CD4-positive, alpha-beta T cell (primary cell): ENCODE measurements around the gene DLX6. TPM values are rescaled to one million over a fixed set of nuclear protein-coding genes. Genes with fewer than 3 reads are reported as not detected.
"Not testable (repeated sequence)": the region's sequence is repeated elsewhere in the genome, so short reads cannot be mapped to it uniquely, and the experiment has no call there.

Experiments
- ATAC-seq: fragments of 200-7000 bp; cut with Tn5 transposase; one replicate; pipeline ENCODE4 v1.10.0; 2022; ENCODE audit warnings: mild to moderate bottlenecking; ENCODE audit not compliant: poor library complexity
- CTCF ChIA-PET: fragments of 350-600 bp; sonication (Branson Sonifier 250); formaldehyde crosslinking; loops from one replicate; lab custom pipeline; 2021; ENCODE audit warnings: antibody characterized with exemption, inconsistent platforms; lab: Charles Lee
- POLR2A ChIA-PET: fragments of 350-600 bp; sonication (Branson Sonifier 250); formaldehyde crosslinking; loops from one replicate; lab custom pipeline; 2021; ENCODE audit warnings: antibody characterized with exemption, inconsistent platforms; lab: Charles Lee
- DNase-seq, 14 experiments: peaks; one replicate each; pipeline ENCODE4 v3.0.0-alpha.2; 2013 to 2020; ENCODE audit warnings: mixed read lengths in 2 of 14
- H3K27ac ChIP-seq, 2 donors: one replicate each; pipeline versions ENCODE4 v1.5.1 to v1.7.0; 2013; ENCODE audit warnings: low read length in 2 of 2, low read depth in 1 of 2, mild to moderate bottlenecking in 1 of 2
- H3K27me3 ChIP-seq, 2 experiments: 1 replicate in 1 of 2; 2 replicates in 1 of 2; pipeline versions ENCODE4 v1.6.1 to v1.7.0; 2013; ENCODE audit warnings: low read length in 2 of 2, control low read depth in 1 of 2, mild to moderate bottlenecking in 1 of 2, moderate library complexity in 1 of 2; ENCODE audit not compliant: insufficient read depth in 2 of 2, control insufficient read depth in 1 of 2
- H3K36me3 ChIP-seq: one replicate; pipeline ENCODE4 v1.6.1; 2013; ENCODE audit warnings: low read length, control low read depth; ENCODE audit not compliant: insufficient read depth
- H3K4me1 ChIP-seq: one replicate; pipeline ENCODE4 v1.6.1; 2013; ENCODE audit warnings: low read length, control low read depth; ENCODE audit not compliant: insufficient read depth
- H3K4me3 ChIP-seq: one replicate; pipeline ENCODE4 v1.5.1; 2013; ENCODE audit warnings: mild to moderate bottlenecking, low read length, moderate library complexity
- H3K9me3 ChIP-seq, 2 experiments: 1 replicate in 1 of 2; 2 replicates in 1 of 2; pipeline versions ENCODE4 v1.6.1 to v1.7.0; 2013; ENCODE audit warnings: low read length in 2 of 2, mild to moderate bottlenecking in 2 of 2, control low read depth in 1 of 2, moderate library complexity in 1 of 2; ENCODE audit not compliant: control insufficient read depth in 1 of 2, insufficient read depth in 1 of 2
- H3K27ac Mint-ChIP-seq: one replicate; pipeline ENCODE4 v1.8.0; 2020; ENCODE audit warnings: mixed read lengths
- H3K27me3 Mint-ChIP-seq: one replicate; pipeline ENCODE4 v1.8.0; 2021; ENCODE audit warnings: mixed read lengths
- H3K36me3 Mint-ChIP-seq: one replicate; pipeline ENCODE4 v1.8.0; 2021; ENCODE audit warnings: low read depth, mixed read lengths
- H3K4me1 Mint-ChIP-seq: one replicate; pipeline ENCODE4 v1.8.0; 2021; ENCODE audit warnings: low read depth, mixed read lengths
- H3K4me3 Mint-ChIP-seq: one replicate; pipeline ENCODE4 v1.8.0; 2020; ENCODE audit warnings: mild to moderate bottlenecking, mixed read lengths
- H3K9me3 Mint-ChIP-seq: one replicate; pipeline ENCODE4 v1.8.0; 2020; ENCODE audit warnings: mixed read lengths
- CTCF ChIP-seq: fragments of 200-600 bp; IDR thresholded peaks from one replicate; pipeline ENCODE4 v1.8.0; 2022; ENCODE audit warnings: antibody characterized with exemption, mild to moderate bottlenecking
- intact Hi-C, 2 experiments: fragments of 100-400 bp; cut with DNase I in 1 of 2; cut with micrococcal nuclease in 1 of 2; formaldehyde crosslinking; loops; one replicate each; pipeline versions ENCODE4 v1.15.1 to v1.9.0; 2023 to 2025; cut with DNase I, micrococcal nuclease
- total RNA-seq, 174 experiments: library from RNA in 2 of 174; stranded (reverse) in 2 of 174; gene quantifications; one replicate each; pipeline ENCODE4 v1.2.3 and lab custom pipeline; 2021 to 2026

Gene DLX6
- total RNA-seq, 2 experiments from 2014 or later: not detected

GRCh38 chr7:97027427-97028234 is 22.3 kb downstream of the DLX6 start:
- Mint-ChIP-seq H3K4me3 (peak overlapping the region; percentile 85), H3K27ac (no peak overlapping the region), H3K9me3 (no peaks in the 10 kb centered on the region), H3K27me3 (peaks cover 89% of the 10 kb centered on the region), H3K4me1 (peaks cover 47% of the 10 kb centered on the region), H3K36me3 (no peaks in the 10 kb centered on the region)
- H3K4me1 ChIP-seq: peaks cover 33% of the 10 kb centered on the region
- ChIA-PET POLR2A (interaction anchor here (1.3 kb wide), 1 partner anchor 950 kb away, joined by 4 read pairs; no protein-coding TSS in a partner anchor), CTCF (interaction anchor here (1.0 to 1.8 kb wide), 7 partner anchors 14 to 1112 kb away, joined by 3 to 17 read pairs (median 7); partner anchors contain the start of gene DLX6)
- H3K36me3 ChIP-seq: no peaks in the 10 kb centered on the region
- DNase-seq: peak; percentile 49 to 83 (median 58)
- no peak overlapping the region for H3K27ac ChIP-seq
- TF ChIP-seq CTCF: peak; percentile 70
- H3K9me3 ChIP-seq: peaks cover 0 to 19% of the 10 kb centered on the region in 2 experiments
- peak; percentile 71 for ATAC-seq
- intact Hi-C loops: loop anchor here (1.0 to 10.0 kb wide), 7 partner anchors 610 to 1111 kb away; no protein-coding TSS in a partner anchor
- peak overlapping the region; percentile 47 for H3K4me3 ChIP-seq
- peaks cover 49 to 65% of the 10 kb centered on the region in 2 experiments for H3K27me3 ChIP-seq

GRCh38 chr7:97034213-97034852 is 29.0 kb downstream of the DLX6 start:
- H3K4me3 Mint-ChIP-seq, DNase-seq, POLR2A ChIA-PET, intact Hi-C loops, H3K4me1 Mint-ChIP-seq, H3K4me3 ChIP-seq, H3K9me3 ChIP-seq, H3K9me3 Mint-ChIP-seq, ATAC-seq, H3K27ac Mint-ChIP-seq, H3K36me3 ChIP-seq, H3K36me3 Mint-ChIP-seq, H3K4me1 ChIP-seq, CTCF ChIA-PET, H3K27ac ChIP-seq: not testable (repeated sequence)
- peaks cover 3 to 36% of the 10 kb centered on the region in 2 experiments for H3K27me3 ChIP-seq
- peaks cover 62% of the 10 kb centered on the region for H3K27me3 Mint-ChIP-seq

GRCh38 chr7:97039374-97040065 is 34.2 kb downstream of the DLX6 start:
- DNase-seq (no peak), ATAC-seq (no peak)
- no peak overlapping the region for H3K27ac ChIP-seq
- ChIA-PET CTCF (no interaction called here), POLR2A (no interaction called here)
- H3K27me3 ChIP-seq: peaks cover 20 to 59% of the 10 kb centered on the region in 2 experiments
- Mint-ChIP-seq H3K4me3 (no peak overlapping the region), H3K36me3 (no peaks in the 10 kb centered on the region), H3K27me3 (peaks cover 73% of the 10 kb centered on the region), H3K9me3 (no peaks in the 10 kb centered on the region), H3K4me1 (no peaks in the 10 kb centered on the region), H3K27ac (no peak overlapping the region)
- intact Hi-C loops: no loop called here
- H3K4me1 ChIP-seq: no peaks in the 10 kb centered on the region
- H3K9me3 ChIP-seq: peaks cover 0 to 2% of the 10 kb centered on the region in 2 experiments
- H3K4me3 ChIP-seq: no peak overlapping the region
- no peak for TF ChIP-seq CTCF
- H3K36me3 ChIP-seq: no peaks in the 10 kb centered on the region
